ENCODE measurements around the gene CLDN18.

- TF ChIP-seq, protein P1, sequence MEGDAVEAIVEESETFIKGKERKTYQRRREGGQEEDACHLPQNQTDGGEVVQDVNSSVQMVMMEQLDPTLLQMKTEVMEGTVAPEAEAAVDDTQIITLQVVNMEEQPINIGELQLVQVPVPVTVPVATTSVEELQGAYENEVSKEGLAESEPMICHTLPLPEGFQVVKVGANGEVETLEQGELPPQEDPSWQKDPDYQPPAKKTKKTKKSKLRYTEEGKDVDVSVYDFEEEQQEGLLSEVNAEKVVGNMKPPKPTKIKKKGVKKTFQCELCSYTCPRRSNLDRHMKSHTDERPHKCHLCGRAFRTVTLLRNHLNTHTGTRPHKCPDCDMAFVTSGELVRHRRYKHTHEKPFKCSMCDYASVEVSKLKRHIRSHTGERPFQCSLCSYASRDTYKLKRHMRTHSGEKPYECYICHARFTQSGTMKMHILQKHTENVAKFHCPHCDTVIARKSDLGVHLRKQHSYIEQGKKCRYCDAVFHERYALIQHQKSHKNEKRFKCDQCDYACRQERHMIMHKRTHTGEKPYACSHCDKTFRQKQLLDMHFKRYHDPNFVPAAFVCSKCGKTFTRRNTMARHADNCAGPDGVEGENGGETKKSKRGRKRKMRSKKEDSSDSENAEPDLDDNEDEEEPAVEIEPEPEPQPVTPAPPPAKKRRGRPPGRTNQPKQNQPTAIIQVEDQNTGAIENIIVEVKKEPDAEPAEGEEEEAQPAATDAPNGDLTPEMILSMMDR (IDR thresholded peaks at IDR 0.05) = no peak
- TF ChIP-seq REST (IDR thresholded peaks at IDR 0.05; ENCODE audit: insufficient read depth in 1 of 2, low read depth in 2 of 2, low read length in 1 of 2) (no peak), TCF7L2 (IDR thresholded peaks at IDR 0.05; ENCODE audit: low read depth, low read length) (no peak), POLR2AphosphoS5 (IDR thresholded peaks at IDR 0.05; ENCODE audit: low read depth, low read length) (no peak), SIN3A (IDR thresholded peaks at IDR 0.05; ENCODE audit: borderline replicate concordance, insufficient read depth, low read depth, low read length) (no peak)
Measured at GRCh38 chr3:138047596-138048158, 37.7 kb downstream of the CLDN18 start.
